CD14-positive monocyte (primary cell): Measurements from ENCODE around the gene APEX1. TPM values are rescaled to one million over a fixed set of nuclear protein-coding genes. Genes with fewer than 3 reads are reported as not detected.

ENCODE experiments used
- DNase-seq, 3 donors: peaks; one replicate each; pipeline ENCODE4 v3.0.0-alpha.2; 2011 to 2022
- H2AFZ ChIP-seq: 2 replicates; pipeline ENCODE4 v1.6.0; 2012; ENCODE audit warnings: mild to moderate bottlenecking, low read depth, low read length, inconsistent platforms; ENCODE audit not compliant: insufficient read depth, poor library complexity, severe bottlenecking
- H3K27ac ChIP-seq, 2 donors: 1 replicate in 1 of 2; 2 replicates in 1 of 2; pipeline ENCODE4 v1.5.1; 2012 to 2013; ENCODE audit warnings: low read length in 2 of 2, control low read depth in 1 of 2, inconsistent platforms in 1 of 2, low read depth in 1 of 2, mild to moderate bottlenecking in 1 of 2
- H3K27me3 ChIP-seq, 2 donors: one replicate each; pipeline versions ENCODE4 v1.6.0 to v1.6.1; 2011 to 2013; ENCODE audit warnings: low read length in 2 of 2; ENCODE audit not compliant: control insufficient read depth in 2 of 2, insufficient read depth in 2 of 2
- H3K36me3 ChIP-seq, 2 donors: replicated peaks in 1 of 2; 1 replicate in 1 of 2; 2 replicates in 1 of 2; pipeline versions ENCODE4 v1.5.1 to v1.6.1; 2012 to 2013; ENCODE audit warnings: low read length in 2 of 2, control low read depth in 1 of 2, inconsistent platforms in 1 of 2, mild to moderate bottlenecking in 1 of 2; ENCODE audit not compliant: insufficient read depth in 2 of 2, control insufficient read depth in 1 of 2
- H3K4me1 ChIP-seq, 2 donors: 1 replicate in 1 of 2; 2 replicates in 1 of 2; pipeline versions ENCODE4 v1.5.1 to v1.6.1; 2012 to 2013; ENCODE audit warnings: low read length in 2 of 2, control low read depth in 1 of 2, inconsistent platforms in 1 of 2, mild to moderate bottlenecking in 1 of 2, moderate library complexity in 1 of 2; ENCODE audit not compliant: insufficient read depth in 2 of 2, control insufficient read depth in 1 of 2
- H3K4me2 ChIP-seq: replicated peaks from 2 replicates; pipeline ENCODE3; 2012; ENCODE audit warnings: low read length, moderate library complexity, mild to moderate bottlenecking; ENCODE audit not compliant: poor library complexity, severe bottlenecking; ENCODE audit errors: extremely low read depth
- H3K4me3 ChIP-seq, 3 experiments: fragments of 200-600 bp in 1 of 3; sonication (generic) in 1 of 3; replicated peaks in 1 of 3; 1 replicate in 2 of 3; 2 replicates in 1 of 3; pipeline ENCODE4 v1.5.1; 2011 to 2013; ENCODE audit warnings: low read length in 3 of 3, mild to moderate bottlenecking in 3 of 3, control low read depth in 2 of 3, low read depth in 2 of 3, inconsistent platforms in 1 of 3, moderate library complexity in 1 of 3
- H3K79me2 ChIP-seq: 2 replicates; pipeline ENCODE4 v1.6.0; 2012; ENCODE audit warnings: mild to moderate bottlenecking, control low read depth, inconsistent platforms, low read length, moderate library complexity; ENCODE audit not compliant: insufficient read depth
- H3K9ac ChIP-seq: 2 replicates; pipeline ENCODE4 v1.6.0; 2017; ENCODE audit warnings: low read length, mild to moderate bottlenecking; ENCODE audit not compliant: insufficient read depth, poor library complexity, severe bottlenecking
- H3K9me3 ChIP-seq, 2 donors: replicated peaks in 1 of 2; 1 replicate in 1 of 2; 2 replicates in 1 of 2; pipeline versions ENCODE4 v1.5.1 to v1.6.1; 2012 to 2013; ENCODE audit warnings: low read length in 2 of 2, control low read depth in 1 of 2; ENCODE audit not compliant: control insufficient read depth in 1 of 2, insufficient read depth in 1 of 2
- H4K20me1 ChIP-seq: 2 replicates; pipeline ENCODE4 v1.6.0; 2012; ENCODE audit warnings: mild to moderate bottlenecking, low read length, control low read depth, moderate library complexity; ENCODE audit not compliant: insufficient read depth
- H3K27ac Mint-ChIP-seq, 7 donors: one replicate each; pipeline ENCODE4 v1.8.0; 2020; ENCODE audit warnings: mild to moderate bottlenecking in 7 of 7, mixed read lengths in 7 of 7, moderate library complexity in 6 of 7, inconsistent platforms in 2 of 7
- H3K27me3 Mint-ChIP-seq, 3 donors: one replicate each; pipeline ENCODE4 v1.8.0; 2021 to 2022; ENCODE audit warnings: low read depth in 3 of 3, mild to moderate bottlenecking in 3 of 3, mixed read lengths in 3 of 3, moderate library complexity in 3 of 3, inconsistent platforms in 1 of 3
- H3K36me3 Mint-ChIP-seq, 2 donors: one replicate each; pipeline ENCODE4 v1.8.0; 2020; ENCODE audit warnings: mixed read lengths in 2 of 2, inconsistent platforms in 1 of 2, mild to moderate bottlenecking in 1 of 2
- H3K4me1 Mint-ChIP-seq: one replicate; pipeline ENCODE4 v1.8.0; 2020; ENCODE audit warnings: mild to moderate bottlenecking, mixed read lengths
- H3K4me3 Mint-ChIP-seq, 2 donors: one replicate each; pipeline ENCODE4 v1.8.0; 2020; ENCODE audit warnings: mild to moderate bottlenecking in 2 of 2, mixed read lengths in 2 of 2, moderate library complexity in 1 of 2
- H3K9me3 Mint-ChIP-seq, 7 donors: one replicate each; pipeline ENCODE4 v1.8.0; 2020 to 2022; ENCODE audit warnings: mixed read lengths in 7 of 7, mild to moderate bottlenecking in 6 of 7, moderate library complexity in 6 of 7, inconsistent platforms in 2 of 7
- CTCF ChIP-seq: fragments of 200-600 bp; IDR thresholded peaks from one replicate; pipeline ENCODE4 v1.8.0; 2022; ENCODE audit warnings: antibody characterized with exemption, mild to moderate bottlenecking
- WGBS: methylation state at CpG from one replicate; pipeline ENCODE4 v1.1.5; 2013; ENCODE audit warnings: missing lambda C conversion rate; ENCODE audit not compliant: insufficient coverage; 5-methylcytosine and 5-hydroxymethylcytosine counted together
- intact Hi-C, 2 donors: fragments of 100-400 bp; cut with micrococcal nuclease; formaldehyde crosslinking; loops; one replicate each; pipeline versions ENCODE4 v1.15.0 to v1.15.1; 2023
- polyA plus RNA-seq, 3 donors: library from polyadenylated mRNA; depleted of rRNA in 1 of 3; unstranded in 2 of 3; stranded (reverse) in 1 of 3; fragments of 300-500 nt in 2 of 3; fragments of >200 nt in 1 of 3; fragmentation: Illumina TruSeq in 2 of 3; gene quantifications; 1 replicate in 2 of 3; 2 replicates in 1 of 3; pipeline ENCODE4 v1.2.3, GENCODE V29; 2012 to 2021

The APEX1 gene
- polyA plus RNA-seq, 3 donors, result 69.7 to 208 (median 85.4) TPM

GRCh38 chr14:20429801-20430669 lies 25.0 kb upstream of the APEX1 start:
- Mint-ChIP-seq H3K27ac (no peak overlapping the region), H3K4me1 (peaks cover 55% of the 10 kb centered on the region), H3K36me3 (peaks cover 0 to 3% of the 10 kb centered on the region in 2 donors), H3K9me3 (peaks cover 0 to 2% (median 0%) of the 10 kb centered on the region in 7 donors), H3K4me3 (no peak overlapping the region), H3K27me3 (peaks cover 0 to 2% (median 0%) of the 10 kb centered on the region in 3 donors)
- no peak for TF ChIP-seq CTCF
- no peak overlapping the region for H3K27ac ChIP-seq
- H3K79me2 ChIP-seq, result no peaks in the 10 kb centered on the region
- H4K20me1 ChIP-seq, result peaks cover 3% of the 10 kb centered on the region
- H3K9me3 ChIP-seq, result no peaks in the 10 kb centered on the region
- H3K4me1 ChIP-seq, result peaks cover 50 to 51% of the 10 kb centered on the region in 2 donors
- intact Hi-C loops, result loop anchor here in 1 of 2 donors (5.0 kb wide), 1 partner anchor 57 kb away; no protein-coding TSS in a partner anchor
- peak overlapping the region in 1 of 3 experiments; percentile 10 for H3K4me3 ChIP-seq
- WGBS, result 55% methylated on average over 26 of the region's 30 CpGs
- no peaks in the 10 kb centered on the region for H3K36me3 ChIP-seq
- DNase-seq, result no peak
- H3K27me3 ChIP-seq, result no peaks in the 10 kb centered on the region
- H2AFZ ChIP-seq, result peak overlapping the region; percentile 66
- no peak overlapping the region for H3K9ac ChIP-seq
- H3K4me2 ChIP-seq, result no peak overlapping the region

- no peaks in the 10 kb centered on the region for H3K9me3 ChIP-seq
- H3K4me2 ChIP-seq, result no peak overlapping the region
- Mint-ChIP-seq H3K9me3 (peaks cover 0 to 7% (median 3%) of the 10 kb centered on the region in 7 donors), H3K27me3 (peaks cover 0 to 5% (median 0%) of the 10 kb centered on the region in 3 donors), H3K4me1 (peaks cover 39% of the 10 kb centered on the region), H3K4me3 (no peak overlapping the region), H3K27ac (peak overlapping the region in 1 of 7 donors; percentile 75), H3K36me3 (peaks cover 0 to 2% of the 10 kb centered on the region in 2 donors)
- no peak overlapping the region for H3K27ac ChIP-seq
- DNase-seq, result no peak
- no peak for TF ChIP-seq CTCF
- no peaks in the 10 kb centered on the region for H3K79me2 ChIP-seq
- H3K4me3 ChIP-seq, result no peak overlapping the region
- no peaks in the 10 kb centered on the region for H3K27me3 ChIP-seq
- no peak overlapping the region for H3K9ac ChIP-seq
- intact Hi-C loops, result loop anchor here in 1 of 2 donors (5.0 kb wide), 1 partner anchor 52 kb away; no protein-coding TSS in a partner anchor
- H3K36me3 ChIP-seq, result no peaks in the 10 kb centered on the region
- no peaks in the 10 kb centered on the region for H4K20me1 ChIP-seq
- WGBS, result 95% methylated on average over 38 of the region's 44 CpGs
- H2AFZ ChIP-seq, result no peak overlapping the region
- peaks cover 27 to 31% of the 10 kb centered on the region in 2 donors for H3K4me1 ChIP-seq
These were observed 20.1 kb upstream of the APEX1 start for GRCh38 chr14:20434701-20435581.
